Stimulated activated CD4-positive, alpha-beta T cell treated with anti-CD3 and anti-CD28 coated beads, TNF-alpha, amount 100 ng/mL, for 24 hours (primary cell): ENCODE results near the gene LRRC38.
"Not testable (repeated sequence)": the region's sequence is repeated elsewhere in the genome, so short reads cannot be mapped to it uniquely, and the experiment has no call there.

Source experiments
- DNase-seq, 3 experiments: peaks; one replicate each; pipeline ENCODE4 v3.0.0-alpha.2; 2020; ENCODE audit warnings: low read depth in 3 of 3

The LRRC38 gene

GRCh38 chr1:13465515-13465914 lies 48.3 kb downstream of the LRRC38 start:
- DNase-seq, result no peak

GRCh38 chr1:13462682-13463081 lies 51.1 kb downstream of the LRRC38 start:
- DNase-seq, result no peak

- no peak for DNase-seq
Measured at GRCh38 chr1:13461977-13462376, 51.8 kb downstream of the LRRC38 start.

GRCh38 chr1:13456904-13457532 lies 56.8 kb downstream of the LRRC38 start:
- DNase-seq, result no peak

GRCh38 chr1:13451399-13451965 lies 62.3 kb downstream of the LRRC38 start:
- DNase-seq, result no peak

GRCh38 chr1:13450204-13450603 lies 63.6 kb downstream of the LRRC38 start:
- no peak for DNase-seq

GRCh38 chr1:13443335-13443979 lies 70.3 kb downstream of the LRRC38 start:
- DNase-seq, result no peak

- not testable (repeated sequence) for DNase-seq
Measured at GRCh38 chr1:13439104-13439783, 74.6 kb downstream of the LRRC38 start.

- DNase-seq, result no peak
Measured at GRCh38 chr1:13435458-13435857, 78.3 kb downstream of the LRRC38 start.

- DNase-seq, result not testable (repeated sequence)
Measured at GRCh38 chr1:13433694-13434358, 80.0 kb downstream of the LRRC38 start.

- DNase-seq, result no peak
Measured at GRCh38 chr1:13432251-13432650, 81.6 kb downstream of the LRRC38 start.

GRCh38 chr1:13430495-13430894 lies 83.3 kb downstream of the LRRC38 start:
- no peak for DNase-seq
